Lung microvascular endothelial cell (primary cell): ENCODE measurements around the gene EPN2. TPM values are rescaled to one million over a fixed set of nuclear protein-coding genes. Genes with fewer than 3 reads are reported as not detected.

Source experiments
- DNase-seq, 2 donors: peaks; one replicate each; pipeline versions ENCODE4 v3.0.0 to v3.0.0-alpha.2; 2010; ENCODE audit warnings: low read depth in 2 of 2
- total RNA-seq: library from RNA; depleted of rRNA; stranded (reverse); fragments of >200 nt; gene quantifications from 2 replicates; pipeline ENCODE4 v1.2.1, GENCODE V29; 2014

Gene EPN2
- total RNA-seq, 1 donor from 2014 or later, result 20.6 TPM

GRCh38 chr17:19363460-19364035 lies 126.4 kb downstream of the EPN2 start:
- no peak for DNase-seq

- no peak for DNase-seq
Observed at GRCh38 chr17:19364699-19365498, 127.7 kb downstream of the EPN2 start.

GRCh38 chr17:19365499-19365817 lies 128.3 kb downstream of the EPN2 start:
- DNase-seq, result no peak

- no peak for DNase-seq
Observed at GRCh38 chr17:19365833-19366636, 128.9 kb downstream of the EPN2 start.

GRCh38 chr17:19366637-19366972 lies 129.4 kb downstream of the EPN2 start:
- no peak for DNase-seq

GRCh38 chr17:19368229-19368628 lies 131.1 kb downstream of the EPN2 start:
- no peak for DNase-seq

- no peak for DNase-seq
Observed at GRCh38 chr17:19369107-19369778, 132.1 kb downstream of the EPN2 start.

GRCh38 chr17:19369846-19370492 lies 132.8 kb downstream of the EPN2 start:
- DNase-seq, result peak; percentile 48 to 64

GRCh38 chr17:19370493-19370960 lies 133.4 kb downstream of the EPN2 start:
- peak; percentile 48 to 50 for DNase-seq

GRCh38 chr17:19371259-19372010 lies 134.3 kb downstream of the EPN2 start:
- no peak for DNase-seq

- DNase-seq, result no peak
Observed at GRCh38 chr17:19372011-19372370, 134.8 kb downstream of the EPN2 start.

- no peak for DNase-seq
Observed at GRCh38 chr17:19372439-19372838, 135.3 kb downstream of the EPN2 start.

GRCh38 chr17:19372866-19373504 lies 135.8 kb downstream of the EPN2 start:
- DNase-seq, result no peak

GRCh38 chr17:19374136-19374535 lies 137.0 kb downstream of the EPN2 start:
- no peak for DNase-seq

- DNase-seq, result no peak
Observed at GRCh38 chr17:19375732-19376131, 138.6 kb downstream of the EPN2 start.

GRCh38 chr17:19376811-19377210 lies 139.6 kb downstream of the EPN2 start:
- no peak for DNase-seq

GRCh38 chr17:19377602-19378415 lies 140.6 kb downstream of the EPN2 start:
- DNase-seq, result peak; percentile 99 to 100

GRCh38 chr17:19378416-19379360 lies 141.5 kb downstream of the EPN2 start, which contains the start of gene MAPK7:
Gene MAPK7 (plus strand): TSS chr17:19378498. CDS start chr17:19378901, 403 bp downstream.
- peak; percentile 17 to 23 for DNase-seq
